GM19193 (cell line): ENCODE measurements around the gene THADA.

Source experiments
- POLR2A ChIP-seq: IDR thresholded peaks from 4 replicates; pipeline ENCODE4 v1.6.1; 2011; ENCODE audit not compliant: insufficient read depth, insufficient read length; ENCODE audit errors: extremely low read depth

Gene THADA

GRCh38 chr2:43248621-43249020 lies 347.2 kb downstream of the THADA start:
- TF ChIP-seq POLR2A: no peak

- no peak for TF ChIP-seq POLR2A
These were observed 349.2 kb downstream of the THADA start for GRCh38 chr2:43246641-43247040.

- no peak for TF ChIP-seq POLR2A
These were observed 354.3 kb downstream of the THADA start for GRCh38 chr2:43241558-43241957.

GRCh38 chr2:43240766-43241150 lies 355.1 kb downstream of the THADA start:
- TF ChIP-seq POLR2A: no peak

GRCh38 chr2:43239981-43240765 lies 355.7 kb downstream of the THADA start:
- no peak for TF ChIP-seq POLR2A

GRCh38 chr2:43238813-43239212 lies 357.0 kb downstream of the THADA start:
- TF ChIP-seq POLR2A: no peak

GRCh38 chr2:43238176-43238575 lies 357.7 kb downstream of the THADA start:
- no peak for TF ChIP-seq POLR2A

- TF ChIP-seq POLR2A: no peak
These were observed 362.3 kb downstream of the THADA start for GRCh38 chr2:43233218-43234212.

GRCh38 chr2:43230951-43231827 lies 364.6 kb downstream of the THADA start:
- TF ChIP-seq POLR2A: no peak

- TF ChIP-seq POLR2A: no peak
These were observed 365.4 kb downstream of the THADA start for GRCh38 chr2:43230351-43230885.

- TF ChIP-seq POLR2A: no peak
These were observed 366.8 kb downstream of the THADA start for GRCh38 chr2:43228756-43229659.

- TF ChIP-seq POLR2A: no peak
These were observed 367.5 kb downstream of the THADA start for GRCh38 chr2:43228321-43228751.

- no peak for TF ChIP-seq POLR2A
These were observed 368.0 kb downstream of the THADA start for GRCh38 chr2:43227830-43228281.

- TF ChIP-seq POLR2A: peak; percentile 57
These were observed 368.6 kb downstream of the THADA start for GRCh38 chr2:43226955-43227829.
